Hepatocyte (in vitro differentiated cells): Measurements from ENCODE around the gene TTF1. TPM values are rescaled to one million over a fixed set of nuclear protein-coding genes. Genes with fewer than 3 reads are reported as not detected.

ENCODE experiments used
- DNase-seq: peaks from one replicate; pipeline ENCODE4 v3.0.0-alpha.2; 2016; ENCODE audit warnings: low spot score
- H2AFZ ChIP-seq: fragments of 200-600 bp; sonication (generic); 2 replicates; pipeline ENCODE4 v1.6.0; 2016; ENCODE audit warnings: antibody characterized with exemption, mild to moderate bottlenecking
- H3K27ac ChIP-seq: fragments of 200-600 bp; sonication (generic); 2 replicates; pipeline ENCODE4 v1.5.1; 2016; ENCODE audit warnings: mild to moderate bottlenecking
- H3K27me3 ChIP-seq: fragments of 200-600 bp; sonication (generic); 2 replicates; pipeline ENCODE4 v1.6.1; 2016
- H3K36me3 ChIP-seq: fragments of 200-600 bp; sonication (generic); replicated peaks from 2 replicates; pipeline ENCODE4 v1.5.1; 2016; ENCODE audit warnings: low read depth; ENCODE audit not compliant: insufficient read depth
- H3K4me1 ChIP-seq: fragments of 200-600 bp; sonication (generic); 2 replicates; pipeline ENCODE4 v1.5.1; 2016; ENCODE audit warnings: mild to moderate bottlenecking, moderate library complexity; ENCODE audit not compliant: insufficient read depth
- H3K4me2 ChIP-seq: fragments of 200-600 bp; sonication (generic); 2 replicates; pipeline ENCODE4 v1.6.0; 2016
- H3K4me3 ChIP-seq: fragments of 200-600 bp; sonication (generic); 2 replicates; pipeline ENCODE4 v1.5.1; 2016; ENCODE audit warnings: mild to moderate bottlenecking
- H3K79me2 ChIP-seq: fragments of 200-600 bp; sonication (generic); 2 replicates; pipeline ENCODE4 v1.6.0; 2017; ENCODE audit warnings: mild to moderate bottlenecking
- H3K9me2 ChIP-seq: fragments of 200-600 bp; sonication (generic); replicated peaks from 2 replicates; pipeline ENCODE4 v1.6.0; 2017; ENCODE audit warnings: mild to moderate bottlenecking; ENCODE audit not compliant: insufficient read depth
- H3K9me3 ChIP-seq: fragments of 200-600 bp; sonication (generic); 2 replicates; pipeline ENCODE4 v1.5.1; 2016; ENCODE audit warnings: low read depth, mild to moderate bottlenecking
- H4K20me1 ChIP-seq: fragments of 200-600 bp; sonication (generic); 2 replicates; pipeline ENCODE4 v1.6.0; 2016; ENCODE audit warnings: mild to moderate bottlenecking; ENCODE audit not compliant: insufficient read depth, poor library complexity, severe bottlenecking
- EZH2 ChIP-seq: fragments of 200-600 bp; sonication (generic); IDR thresholded peaks from 2 replicates; pipeline ENCODE4 v1.6.1; 2016; ENCODE audit warnings: antibody characterized with exemption, mild to moderate bottlenecking, borderline replicate concordance
- EZH2phosphoT487 ChIP-seq: fragments of 200-600 bp; sonication (generic); IDR thresholded peaks from one replicate; pipeline ENCODE4 v1.6.1; 2018; ENCODE audit warnings: antibody characterized with exemption, mild to moderate bottlenecking, low read depth, moderate library complexity; ENCODE audit not compliant: unreplicated experiment, severe bottlenecking
- WGBS: methylation state at CpG from one replicate; pipeline ENCODE4 v1.1.6; 2016; ENCODE audit warnings: low lambda C conversion rate; ENCODE audit errors: missing lambda C conversion rate; 5-methylcytosine and 5-hydroxymethylcytosine counted together
- polyA plus RNA-seq: library from polyadenylated mRNA; unstranded; fragments of >200 nt; fragmentation: Nextera tagmentation; extraction: Ambion mirVana; gene quantifications from 2 replicates; pipeline ENCODE4 v1.2.1, GENCODE V29; 2016
- total RNA-seq: library from RNA; depleted of rRNA; stranded (reverse); fragments of >200 nt; gene quantifications from 2 replicates; pipeline ENCODE4 v1.2.3, GENCODE V29; 2014
- TF ChIP-seq, protein P1 (sequence below): fragments of 200-600 bp; sonication (generic); IDR thresholded peaks from 2 replicates; pipeline ENCODE4 v1.5.1; 2016; ENCODE audit warnings: antibody characterized with exemption, mild to moderate bottlenecking; ENCODE audit not compliant: poor library complexity

TTF1 gene
- total and polyA plus RNA-seq, 2 experiments from 2014 or later = 5.5 to 7.0 TPM

DNA sequence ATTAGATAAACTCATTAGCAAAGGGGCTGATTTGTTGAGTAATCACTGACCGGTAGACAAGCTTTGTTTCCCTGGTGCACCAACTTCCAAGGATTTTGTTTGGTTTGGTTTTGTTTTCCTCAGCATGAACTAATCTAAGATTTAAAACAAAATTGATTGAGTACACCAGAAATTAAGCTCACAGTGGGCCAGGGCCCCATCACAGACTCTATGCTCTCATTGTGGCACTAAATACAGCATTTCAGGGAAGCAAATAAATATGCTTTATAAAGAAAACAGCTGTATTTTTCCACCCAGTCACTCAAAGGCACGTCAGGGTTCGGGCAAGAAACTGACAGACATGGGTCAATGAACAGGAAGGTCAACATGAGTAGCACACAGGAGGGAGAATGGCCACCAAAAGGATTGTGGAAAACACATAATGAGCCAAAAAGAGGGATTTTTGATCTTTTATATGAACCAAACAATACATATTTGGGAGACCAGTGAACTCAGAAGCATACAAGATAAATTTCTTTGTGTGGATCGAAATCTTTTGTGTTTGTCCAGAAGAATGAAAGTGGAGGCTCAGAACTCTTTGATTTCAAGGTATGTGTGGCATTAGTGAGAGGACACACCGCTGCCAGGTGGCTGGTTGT is 12.2 kb upstream of the TTF1 start:
- Histone ChIP-seq H3K9me3 (no peaks in the 10 kb centered on the region), H3K4me1 (no peaks in the 10 kb centered on the region), H3K27ac (no peak overlapping the region), H3K9me2 (no peaks in the 10 kb centered on the region), H2AFZ (no peak overlapping the region), H3K4me2 (no peak overlapping the region), H3K36me3 (no peaks in the 10 kb centered on the region), H3K27me3 (peaks cover 63% of the 10 kb centered on the region), H4K20me1 (no peaks in the 10 kb centered on the region), H3K79me2 (no peaks in the 10 kb centered on the region), H3K4me3 (no peak overlapping the region)
- TF ChIP-seq EZH2 (no peak), EZH2phosphoT487 (no peak)
- TF ChIP-seq, protein P1, sequence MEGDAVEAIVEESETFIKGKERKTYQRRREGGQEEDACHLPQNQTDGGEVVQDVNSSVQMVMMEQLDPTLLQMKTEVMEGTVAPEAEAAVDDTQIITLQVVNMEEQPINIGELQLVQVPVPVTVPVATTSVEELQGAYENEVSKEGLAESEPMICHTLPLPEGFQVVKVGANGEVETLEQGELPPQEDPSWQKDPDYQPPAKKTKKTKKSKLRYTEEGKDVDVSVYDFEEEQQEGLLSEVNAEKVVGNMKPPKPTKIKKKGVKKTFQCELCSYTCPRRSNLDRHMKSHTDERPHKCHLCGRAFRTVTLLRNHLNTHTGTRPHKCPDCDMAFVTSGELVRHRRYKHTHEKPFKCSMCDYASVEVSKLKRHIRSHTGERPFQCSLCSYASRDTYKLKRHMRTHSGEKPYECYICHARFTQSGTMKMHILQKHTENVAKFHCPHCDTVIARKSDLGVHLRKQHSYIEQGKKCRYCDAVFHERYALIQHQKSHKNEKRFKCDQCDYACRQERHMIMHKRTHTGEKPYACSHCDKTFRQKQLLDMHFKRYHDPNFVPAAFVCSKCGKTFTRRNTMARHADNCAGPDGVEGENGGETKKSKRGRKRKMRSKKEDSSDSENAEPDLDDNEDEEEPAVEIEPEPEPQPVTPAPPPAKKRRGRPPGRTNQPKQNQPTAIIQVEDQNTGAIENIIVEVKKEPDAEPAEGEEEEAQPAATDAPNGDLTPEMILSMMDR = no peak
- WGBS = 66% methylated on average over 5 of the region's 5 CpGs
- no peak for DNase-seq

DNA sequence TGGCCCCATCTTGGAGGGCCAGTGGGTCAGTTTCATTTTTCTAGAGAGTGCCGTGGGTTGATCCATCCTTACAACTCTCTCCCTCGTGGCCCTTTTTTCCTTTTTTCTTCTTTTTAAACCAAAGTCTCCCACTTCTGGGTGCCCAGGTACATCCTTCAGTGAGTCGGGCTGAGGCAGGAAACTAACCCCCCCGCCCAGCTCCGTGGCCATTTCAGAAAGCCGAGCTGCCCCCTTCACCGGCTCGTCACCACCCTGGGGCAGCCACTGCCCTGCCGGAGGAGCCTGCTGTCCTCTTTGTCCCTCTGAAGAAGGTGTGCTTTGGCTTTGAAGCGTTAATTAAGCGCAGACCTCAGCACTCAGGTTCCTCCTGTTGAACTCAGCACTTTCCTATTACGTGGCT is 8.5 kb upstream of the TTF1 start:
- Histone ChIP-seq H3K9me3 (no peaks in the 10 kb centered on the region), H4K20me1 (no peaks in the 10 kb centered on the region), H3K4me3 (no peak overlapping the region), H3K27ac (no peak overlapping the region), H3K79me2 (no peaks in the 10 kb centered on the region), H3K4me2 (no peak overlapping the region), H3K9me2 (no peaks in the 10 kb centered on the region), H2AFZ (no peak overlapping the region), H3K27me3 (peaks cover 81% of the 10 kb centered on the region), H3K36me3 (no peaks in the 10 kb centered on the region), H3K4me1 (peaks cover 8% of the 10 kb centered on the region)
- TF ChIP-seq, protein P1 = no peak
- TF ChIP-seq EZH2phosphoT487 (no peak), EZH2 (no peak)
- DNase-seq = no peak
- 40% methylated on average over 12 of the region's 12 CpGs for WGBS

DNA sequence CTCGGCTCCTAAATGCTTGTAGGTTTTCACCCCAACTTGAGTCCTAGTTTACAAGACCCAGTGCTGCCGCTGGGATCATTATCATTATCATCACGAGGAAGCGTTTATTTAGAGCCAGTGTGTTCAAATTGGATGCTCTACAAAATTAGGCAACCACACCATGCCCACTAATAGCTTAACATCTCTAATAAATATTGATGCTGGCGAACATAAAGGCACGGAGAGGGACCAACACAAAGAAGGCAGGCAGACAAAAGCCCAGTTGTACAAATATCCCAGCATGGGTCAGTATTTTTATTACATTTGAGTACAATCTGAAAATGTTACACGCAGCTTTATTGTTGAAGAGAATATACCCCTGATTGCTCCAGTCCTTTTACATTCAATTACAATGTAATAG is 8.1 kb upstream of the TTF1 start:
- Histone ChIP-seq H3K9me3 (no peaks in the 10 kb centered on the region), H3K9me2 (no peaks in the 10 kb centered on the region), H3K27me3 (peaks cover 85% of the 10 kb centered on the region), H2AFZ (no peak overlapping the region), H3K36me3 (no peaks in the 10 kb centered on the region), H3K4me2 (no peak overlapping the region), H4K20me1 (no peaks in the 10 kb centered on the region), H3K4me1 (peaks cover 13% of the 10 kb centered on the region), H3K4me3 (no peak overlapping the region), H3K79me2 (no peaks in the 10 kb centered on the region), H3K27ac (no peak overlapping the region)
- DNase-seq = no peak
- WGBS = 71% methylated on average over 7 of the region's 7 CpGs
- TF ChIP-seq, protein P1 = no peak
- TF ChIP-seq EZH2 (no peak), EZH2phosphoT487 (no peak)
